HG03064 (cell line): ENCODE results near the gene PWWP2B.

Experiments used
- ATAC-seq: cut with Tn5 transposase; IDR thresholded peaks from one replicate; pipeline ENCODE4 v1.9.1; 2021; ENCODE audit warnings: low read depth; ENCODE audit not compliant: unreplicated experiment

The PWWP2B gene

DNA sequence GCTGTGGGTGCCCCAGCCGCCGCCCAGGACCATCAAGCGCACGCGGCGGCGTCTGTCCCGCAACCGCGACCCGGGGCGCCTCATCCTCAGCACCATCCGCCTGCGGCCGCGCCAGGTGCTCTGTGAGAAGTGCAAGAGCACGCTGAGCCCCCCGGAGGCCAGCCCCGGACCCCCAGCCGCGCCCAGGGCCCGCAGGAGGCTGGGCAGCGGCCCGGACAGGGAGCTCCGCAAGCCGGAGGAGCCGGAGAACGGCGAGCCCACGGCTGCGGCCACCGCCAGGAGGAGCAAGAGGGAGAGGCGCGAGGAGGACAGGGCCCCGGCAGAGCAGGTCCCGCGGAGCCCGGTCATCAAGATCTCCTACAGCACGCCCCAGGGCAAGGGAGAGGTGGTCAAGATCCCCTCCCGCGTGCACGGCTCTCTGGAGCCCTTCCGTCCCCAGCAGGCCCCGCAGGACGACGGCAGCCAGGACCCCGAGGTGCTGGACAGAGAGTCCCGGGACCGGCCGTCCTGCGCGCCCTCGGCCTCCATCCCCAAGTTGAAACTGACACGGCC is 8.0 kb downstream of the PWWP2B start:
- no peak for ATAC-seq

DNA sequence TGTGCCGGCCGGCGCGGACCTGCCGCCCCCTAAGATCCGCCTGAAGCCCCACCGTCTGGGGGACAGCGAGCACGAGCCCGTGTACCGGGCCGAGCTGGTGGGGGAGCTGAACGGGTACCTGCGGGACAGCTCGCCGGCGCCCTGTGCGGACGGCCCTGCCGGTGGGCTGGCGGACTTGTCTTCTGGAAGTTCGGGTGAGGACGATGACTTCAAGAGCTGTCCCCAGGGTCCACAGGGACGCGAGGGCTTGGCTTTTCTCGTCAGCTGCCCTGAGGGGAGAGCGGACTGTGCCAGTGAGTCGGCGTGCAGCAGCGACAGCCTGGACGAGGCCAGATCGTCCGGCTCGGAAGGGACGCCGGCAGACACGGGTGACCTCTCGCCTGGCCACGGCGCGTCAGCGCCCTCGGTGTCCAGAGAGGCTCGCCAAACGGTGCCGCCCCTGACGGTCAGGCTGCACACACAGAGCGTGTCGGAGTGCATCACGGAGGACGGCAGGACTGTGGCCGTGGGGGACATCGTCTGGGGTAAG is 8.5 kb downstream of the PWWP2B start:
- ATAC-seq = no peak

DNA sequence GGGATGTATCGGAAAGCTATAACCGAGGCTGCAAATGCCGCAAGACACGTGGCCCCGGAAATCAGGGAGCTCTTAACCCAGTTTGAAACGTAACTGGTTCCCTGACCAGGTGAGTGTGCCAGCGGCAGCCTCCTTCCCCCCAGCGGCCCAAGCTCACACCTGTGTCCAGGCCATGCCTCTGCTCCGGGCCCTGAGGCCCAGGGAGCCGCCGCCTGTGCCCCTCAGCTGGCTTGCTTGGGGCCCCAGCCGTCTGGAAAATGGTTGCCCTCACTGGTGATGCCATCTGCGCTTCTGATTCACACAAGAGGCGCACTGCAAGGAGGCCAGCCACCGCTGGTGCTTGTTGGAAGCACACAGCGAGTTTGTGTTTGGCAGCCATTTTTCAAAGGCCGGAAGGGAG is 9.2 kb downstream of the PWWP2B start:
- ATAC-seq = no peak

DNA sequence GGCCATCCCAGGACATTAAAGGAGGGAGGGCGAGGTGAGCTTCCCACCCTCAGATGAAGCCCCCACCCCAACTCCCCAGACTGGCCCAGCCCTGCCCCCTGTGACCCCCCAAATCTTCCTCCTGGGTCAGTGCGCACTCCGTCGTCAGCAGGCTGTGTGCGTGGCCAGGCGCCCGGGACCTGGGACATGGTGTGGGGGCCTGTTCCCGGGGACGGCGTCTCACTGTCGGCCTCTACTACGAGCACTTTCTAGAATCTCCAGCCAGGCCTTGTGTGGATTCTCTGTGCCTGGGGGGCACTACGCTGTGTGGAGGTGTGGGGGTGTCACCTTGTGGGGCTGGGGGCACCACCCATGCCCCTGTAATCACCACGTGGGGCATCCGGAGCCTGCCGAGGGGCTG is 9.8 kb downstream of the PWWP2B start:
- no peak for ATAC-seq

DNA sequence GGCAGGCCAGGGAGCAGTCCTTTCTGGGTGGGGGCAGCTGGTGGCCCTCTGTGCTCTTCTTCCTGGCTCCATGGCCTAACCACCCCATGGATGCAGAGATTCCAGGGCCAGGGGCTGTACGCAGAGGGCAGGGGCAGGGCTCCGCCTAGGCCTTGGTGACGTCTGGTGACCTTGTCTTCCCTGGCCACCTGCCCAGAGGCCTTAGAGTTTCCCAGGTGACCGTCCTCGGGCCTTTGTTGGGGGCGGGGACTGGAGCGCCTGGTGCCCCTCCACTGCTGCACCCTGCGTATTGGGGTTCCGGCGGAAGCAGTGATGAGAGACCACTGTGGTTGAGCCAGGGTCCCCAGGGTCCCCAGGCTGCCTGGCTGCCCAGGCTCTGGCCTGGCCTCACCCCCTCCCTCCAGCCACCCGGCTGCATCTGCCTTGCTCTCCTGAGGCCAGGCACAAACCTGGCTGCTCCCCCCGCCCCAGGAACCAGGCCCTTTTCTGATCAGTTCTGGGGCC is 10.3 kb downstream of the PWWP2B start:
- ATAC-seq = no peak

DNA sequence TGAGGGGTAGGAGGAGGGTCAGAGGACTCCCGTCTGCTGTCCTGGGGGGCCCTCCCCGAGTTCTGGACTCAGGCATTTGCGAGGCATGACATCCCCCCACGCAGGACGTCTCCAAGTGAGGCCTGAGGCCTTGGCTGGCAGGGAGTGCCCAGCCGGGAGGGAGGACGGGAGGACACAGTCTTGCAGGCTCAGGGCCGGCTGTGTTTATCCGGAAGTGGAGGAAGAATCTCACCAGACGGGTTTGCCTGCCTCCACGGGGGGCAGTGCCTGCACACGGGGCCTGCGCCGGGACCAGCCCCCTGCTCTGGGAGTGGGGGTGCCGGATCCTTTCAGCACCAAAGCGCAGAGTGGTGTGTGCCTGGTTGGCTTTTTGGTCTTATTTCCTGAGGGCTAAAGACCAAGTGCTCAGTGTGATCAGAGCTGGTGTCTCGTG is 10.9 kb downstream of the PWWP2B start:
- ATAC-seq = no peak

DNA sequence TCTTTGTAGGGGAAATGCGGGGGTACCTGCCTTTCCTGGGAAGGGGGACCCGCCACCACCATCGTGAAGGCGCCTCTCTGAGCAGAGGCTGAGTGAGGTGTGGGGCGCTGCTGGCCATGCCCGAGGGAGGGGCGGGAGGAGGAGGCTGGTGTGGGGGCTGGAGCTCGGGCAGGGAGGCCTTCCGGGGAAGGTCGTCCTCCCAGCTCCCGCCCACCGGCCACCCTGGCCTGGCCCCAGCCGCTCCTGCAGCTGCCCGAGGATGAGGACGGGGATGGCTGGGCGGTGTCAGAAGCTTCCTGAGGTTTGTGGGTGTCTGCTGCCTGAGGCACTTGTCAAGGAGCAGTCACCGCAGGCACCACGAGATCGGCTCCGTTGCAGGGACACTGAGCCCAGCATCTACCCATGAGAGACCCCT is 11.4 kb downstream of the PWWP2B start:
- ATAC-seq = no peak

DNA sequence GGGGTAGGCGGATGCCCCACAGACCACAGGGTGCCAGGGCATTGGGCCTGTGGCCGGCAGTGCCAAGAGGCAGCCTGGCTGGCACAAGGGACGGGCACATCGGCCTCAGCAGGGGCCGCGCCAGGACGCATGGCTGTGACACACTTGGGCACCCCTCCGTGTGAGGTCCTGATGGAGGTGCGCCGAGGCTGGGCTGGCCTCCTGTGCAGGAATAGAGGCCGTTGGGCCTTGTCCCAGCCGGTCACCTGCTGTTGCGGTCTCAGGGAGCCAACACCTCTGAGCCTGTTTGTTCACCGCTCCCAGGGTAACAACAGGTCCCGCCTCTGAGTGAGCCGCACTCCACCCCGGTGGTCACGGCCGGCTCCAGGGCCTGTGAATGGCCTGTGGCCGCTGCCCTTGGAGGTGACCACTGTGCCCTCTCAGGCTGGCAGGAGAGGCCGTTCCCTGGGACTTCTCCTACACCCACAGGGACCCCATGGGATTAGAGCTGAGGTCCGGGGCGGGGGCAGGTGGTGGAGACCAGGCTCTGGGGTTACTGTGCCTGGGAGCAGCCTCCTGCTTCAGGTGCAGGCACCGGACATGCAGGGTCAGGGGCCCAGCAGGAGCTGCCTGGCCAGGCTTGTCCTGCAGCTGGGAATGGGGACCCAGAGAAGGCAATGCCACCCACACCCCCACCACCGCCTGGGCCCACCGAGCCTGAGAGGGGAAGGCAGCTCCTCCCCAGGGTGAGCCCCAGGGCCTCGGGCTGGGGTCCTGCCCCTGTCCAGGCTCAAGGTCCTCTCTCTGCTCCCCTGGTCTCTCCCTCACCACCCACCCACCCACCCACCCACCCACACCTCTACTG is 12.0 kb downstream of the PWWP2B start:
- ATAC-seq = no peak

DNA sequence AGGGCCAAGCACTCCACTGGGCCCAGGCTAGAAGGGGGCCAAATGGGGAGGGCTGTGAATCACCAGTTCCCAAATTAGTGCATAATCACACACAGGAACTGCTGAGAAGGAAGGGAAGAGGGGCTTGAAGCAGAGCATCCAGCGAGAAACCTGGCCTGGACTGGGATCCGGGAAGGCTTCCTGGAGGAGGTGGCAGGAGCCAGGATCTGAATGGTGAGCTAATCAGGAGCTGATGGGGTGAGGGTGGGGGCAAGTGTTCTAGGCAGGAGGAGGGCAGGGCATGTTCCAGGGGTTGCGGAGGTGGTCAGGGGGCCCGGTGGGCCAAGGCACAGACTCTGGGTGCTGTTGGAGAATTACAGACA is 12.6 kb downstream of the PWWP2B start:
- no peak for ATAC-seq

DNA sequence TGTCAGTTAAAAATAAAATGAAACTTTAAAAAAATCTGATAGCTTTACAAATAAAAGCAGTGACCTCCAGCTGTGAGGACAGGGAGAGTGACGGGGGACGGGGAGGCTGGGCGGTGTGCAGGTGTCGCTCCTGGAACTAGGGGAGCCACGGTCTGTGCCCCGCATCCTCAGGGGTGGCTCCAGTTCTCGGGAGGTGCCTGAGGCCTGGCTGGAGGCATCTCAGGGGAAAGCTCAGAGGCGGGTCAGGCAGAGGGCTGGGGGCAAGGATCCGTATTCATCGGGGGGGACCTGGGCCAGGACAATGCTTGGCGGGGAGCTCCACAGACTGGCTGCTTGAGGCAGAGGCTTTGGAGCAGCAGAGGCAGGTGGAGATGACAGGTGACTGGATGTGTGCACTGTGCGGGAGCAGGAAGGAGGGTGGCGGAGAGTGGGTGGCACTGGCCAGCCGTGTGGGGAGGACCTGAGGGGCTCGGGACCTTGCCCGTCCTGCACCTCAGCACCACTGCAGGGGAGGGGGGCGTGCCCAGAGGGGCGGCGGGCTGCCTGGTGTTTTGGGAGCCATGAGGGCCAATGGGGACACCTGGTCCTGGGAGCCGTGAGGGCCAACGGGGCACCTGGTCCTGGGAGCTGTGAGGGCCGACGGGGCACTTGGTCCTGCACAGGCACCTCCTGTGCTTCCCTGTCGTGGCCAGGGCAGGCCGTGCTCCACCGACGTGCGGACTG is 13.2 kb downstream of the PWWP2B start:
- ATAC-seq = no peak

DNA sequence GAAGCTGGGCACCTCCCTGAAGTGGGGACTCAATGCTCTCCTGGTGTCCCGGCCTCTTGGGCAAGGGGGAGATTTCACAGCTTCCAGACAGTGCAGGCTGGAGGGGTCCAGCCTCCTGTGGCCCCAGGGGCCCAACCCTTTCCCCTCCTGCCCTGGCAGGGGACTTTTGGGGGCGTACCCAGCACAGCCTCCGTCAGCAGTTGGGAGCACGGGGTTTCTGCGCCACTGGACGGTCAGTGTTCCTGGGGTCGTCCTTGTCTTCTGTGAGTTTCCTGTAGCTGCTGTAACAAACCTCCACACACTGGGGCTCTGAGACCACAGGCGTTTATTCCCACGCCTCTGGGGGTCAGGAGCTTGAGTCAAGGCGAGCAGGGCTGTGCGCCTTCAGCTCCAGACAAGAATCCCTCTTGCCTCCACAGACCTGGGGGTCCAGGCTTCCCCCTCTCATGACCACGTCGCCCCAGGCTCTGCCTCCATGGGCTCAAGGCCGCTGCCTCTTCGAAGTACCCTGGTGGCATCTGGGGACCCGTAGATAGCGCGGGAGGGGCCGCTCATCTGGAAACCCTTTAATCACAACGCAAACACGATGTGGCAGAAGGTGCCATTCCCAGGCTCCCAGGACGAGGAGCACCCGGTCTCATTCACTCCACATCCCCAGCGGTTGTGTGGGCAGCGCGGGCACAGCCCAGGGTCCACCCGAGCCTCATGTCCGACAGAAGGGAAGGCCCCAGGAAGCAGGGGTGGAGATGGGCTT is 14.0 kb downstream of the PWWP2B start:
- ATAC-seq = no peak

DNA sequence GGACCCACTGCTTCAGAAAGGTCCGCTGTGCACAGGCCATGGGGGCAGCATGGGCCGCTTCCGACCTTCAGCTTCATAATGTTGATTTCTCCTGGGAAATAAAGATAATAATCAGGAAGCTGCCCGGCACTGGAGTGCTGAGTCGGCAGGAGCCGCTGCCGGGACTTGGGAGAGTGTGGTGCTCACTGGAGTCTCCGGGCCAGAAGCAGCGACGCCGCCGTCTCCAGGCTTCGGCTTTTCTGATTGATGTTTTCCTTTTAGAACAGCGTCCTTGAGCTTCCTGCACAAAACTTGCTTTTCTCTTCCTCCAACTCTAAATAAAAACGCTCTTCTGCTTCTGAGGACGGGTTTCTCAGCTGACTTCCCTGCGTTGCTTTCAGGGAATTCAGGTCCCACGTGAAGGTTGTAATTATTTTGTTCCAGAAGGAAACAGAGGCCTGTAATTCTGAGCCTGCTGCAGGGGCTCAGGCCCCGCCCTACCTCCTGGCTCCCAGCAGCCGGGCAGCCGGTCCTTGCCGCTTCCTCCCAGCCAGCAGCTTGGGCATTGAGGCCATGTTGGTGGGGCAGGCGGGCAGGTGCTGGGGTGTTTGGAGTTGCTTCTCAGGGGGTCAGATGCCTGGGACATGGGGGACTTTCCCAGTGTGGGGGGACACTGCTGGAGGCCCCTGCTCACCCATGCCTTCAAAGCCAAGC is 14.7 kb downstream of the PWWP2B start:
- ATAC-seq = no peak

DNA sequence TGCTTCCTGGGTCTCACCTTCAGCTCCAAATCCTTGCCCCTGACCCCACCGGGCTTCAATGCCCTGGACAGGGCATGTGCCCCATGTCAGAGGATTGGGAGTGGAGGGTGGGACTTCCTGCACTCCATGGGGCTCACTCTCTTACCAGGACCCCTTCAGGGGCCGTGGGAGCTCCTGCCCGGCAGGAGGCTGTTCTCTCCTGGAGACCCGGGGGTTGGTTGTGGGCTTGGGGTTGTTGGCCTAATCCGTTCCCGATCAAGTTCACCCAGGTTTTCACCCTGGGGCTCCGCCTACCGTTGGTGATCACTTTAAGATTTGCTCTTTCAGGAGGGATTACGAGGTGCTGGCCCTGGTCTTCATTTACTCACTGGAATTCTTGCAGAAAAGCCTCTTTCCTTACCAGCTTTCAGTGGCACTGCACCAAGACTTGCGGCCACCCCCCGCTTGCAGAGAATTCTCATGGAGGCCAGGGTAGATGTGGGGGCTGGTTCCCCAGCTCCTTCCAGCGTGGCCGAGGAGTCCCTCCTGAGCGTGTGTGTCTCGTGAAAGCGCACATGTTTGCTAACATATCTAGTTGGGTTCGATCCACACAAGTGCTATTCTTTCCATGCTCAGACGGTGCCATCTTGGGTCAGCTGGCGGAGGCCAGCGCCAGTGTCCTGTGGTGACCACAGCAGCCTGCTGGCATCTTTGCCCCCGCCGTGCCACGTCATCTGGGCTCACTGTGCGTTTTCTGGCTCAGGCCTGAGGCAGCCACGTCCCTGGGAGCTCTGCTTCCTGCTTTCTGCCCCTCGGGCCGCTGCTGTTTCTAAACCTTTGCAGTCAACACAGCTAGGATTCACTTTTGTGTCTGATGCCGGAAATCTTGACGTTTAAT is 15.6 kb downstream of the PWWP2B start:
- no peak for ATAC-seq

DNA sequence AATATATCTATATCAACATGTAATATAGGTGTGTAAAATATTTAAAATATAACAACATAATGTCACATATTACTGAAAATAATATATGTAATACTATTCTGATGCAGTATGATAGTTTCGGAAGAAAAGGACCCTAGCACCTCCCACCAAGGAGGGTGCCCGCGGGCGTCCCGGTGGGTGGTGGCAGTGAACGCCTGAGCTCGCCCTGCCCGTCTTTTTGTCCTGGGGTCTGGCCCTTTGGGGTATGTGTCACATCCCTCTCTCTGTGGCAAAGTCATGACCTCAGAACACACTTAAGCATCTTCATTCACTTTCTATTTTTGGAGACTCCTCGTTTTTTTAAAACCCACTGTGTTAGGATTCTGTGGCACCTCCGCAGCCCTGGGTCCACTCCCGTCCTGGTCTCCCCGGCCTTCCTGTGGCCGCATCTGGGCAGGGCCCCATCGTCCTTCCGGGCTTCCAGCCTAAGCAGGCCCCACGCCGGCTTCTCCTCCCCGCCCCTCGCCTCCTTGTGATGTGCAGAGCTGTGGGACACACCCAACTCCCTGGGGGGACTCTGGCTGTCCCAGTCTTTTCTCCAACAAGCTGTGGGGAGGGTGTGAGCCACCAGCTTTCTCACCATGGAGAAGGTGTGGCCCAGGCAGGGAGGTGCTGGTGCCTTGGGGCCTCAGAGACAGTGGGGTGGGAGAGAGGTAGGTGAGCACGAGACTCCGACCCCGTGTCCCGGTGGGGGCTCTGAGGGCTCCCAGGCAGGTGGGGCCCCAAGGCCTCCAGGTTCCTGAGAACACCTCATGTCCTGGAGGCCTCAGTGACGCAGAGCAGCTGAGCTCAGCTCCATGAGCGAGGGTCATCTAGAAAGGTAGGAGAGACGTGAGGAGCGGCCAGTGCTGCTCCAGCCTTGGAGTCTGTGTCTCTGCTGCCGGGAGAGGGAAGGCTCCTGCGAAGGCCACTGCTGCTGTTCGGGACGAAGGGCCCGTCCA is 16.5 kb downstream of the PWWP2B start:
- ATAC-seq = no peak

DNA sequence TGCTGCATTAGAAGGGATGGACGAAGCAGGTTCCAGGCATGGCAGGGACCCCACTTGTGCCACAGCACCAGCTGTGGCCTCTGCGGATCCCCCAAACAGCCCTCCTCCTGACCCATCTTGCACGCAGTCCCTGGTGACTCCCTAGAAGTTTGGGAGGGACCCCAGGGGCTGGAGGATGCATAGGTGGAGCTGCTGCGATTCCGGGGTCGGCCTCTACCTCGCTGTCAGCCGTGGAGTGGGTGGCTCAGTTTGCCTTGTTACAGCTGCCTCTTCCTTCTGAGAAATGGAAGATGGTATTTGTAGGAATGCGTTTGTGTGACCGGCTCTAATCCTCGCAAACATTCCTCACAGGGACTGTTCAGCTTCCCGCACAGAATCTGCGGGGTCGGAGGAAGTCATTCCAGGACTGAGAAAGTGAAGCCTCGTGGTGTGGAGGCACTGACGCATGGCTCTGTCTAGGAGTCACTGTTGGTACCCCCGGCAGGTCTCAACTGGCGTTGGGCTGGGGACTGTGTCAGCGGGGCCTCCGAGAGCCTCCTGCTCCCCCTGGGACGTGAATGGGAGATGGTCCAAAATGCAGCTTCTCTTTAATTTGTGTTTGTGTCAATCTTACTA is 17.5 kb downstream of the PWWP2B start:
- no peak for ATAC-seq

DNA sequence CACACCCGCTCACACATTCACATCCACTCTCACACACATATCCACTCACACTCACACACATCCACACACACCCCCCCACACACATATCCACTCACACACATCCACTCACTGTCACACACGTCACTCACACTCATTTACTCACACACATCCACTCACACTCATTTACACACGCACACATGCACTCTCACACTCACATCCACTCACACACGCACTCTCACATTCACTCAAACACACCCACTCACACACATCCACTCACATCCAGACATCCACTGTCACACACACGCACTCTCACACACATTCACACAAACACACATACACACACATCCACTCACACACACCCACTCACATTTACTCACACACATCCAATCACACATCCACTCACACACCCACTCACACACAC is 18.3 kb downstream of the PWWP2B start:
- ATAC-seq = no peak

DNA sequence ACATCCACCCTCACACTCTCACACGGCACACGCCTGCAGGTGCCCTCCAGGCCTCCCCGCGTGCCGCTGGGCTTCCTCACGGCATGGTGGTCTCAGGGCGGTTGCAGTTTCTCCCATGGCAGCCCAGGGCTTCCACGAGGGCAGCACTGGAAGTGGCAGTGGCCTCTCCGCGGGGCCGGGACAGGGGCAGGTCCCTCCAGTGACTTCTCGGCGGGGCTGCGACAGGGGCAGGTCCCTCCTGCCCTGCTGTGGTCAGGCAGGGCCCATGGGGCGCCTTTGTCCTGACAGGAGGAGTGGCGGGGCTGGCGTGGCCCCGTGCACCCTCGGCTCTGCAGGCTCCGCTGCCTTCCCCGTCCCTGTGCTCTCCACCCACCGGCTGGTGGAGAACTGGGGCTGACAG is 19.0 kb downstream of the PWWP2B start:
- no peak for ATAC-seq
